K562 (cell line): Measurements from ENCODE around the gene CDC37. TPM values are rescaled to one million over a fixed set of nuclear protein-coding genes. Genes with fewer than 3 reads are reported as not detected.

Source experiments
- ATAC-seq: fragments of 200-7000 bp; cut with Tn5 transposase; 3 replicates; pipeline ENCODE4 v1.9.1; 2020; ENCODE audit warnings: moderate library complexity
- BruUV-seq: library from RNA; stranded (reverse); fragments of 400-500 nt; replicated peaks from 2 replicates; lab custom pipeline; 2021; lab: Mats Ljungman, UMichigan
- CTCF ChIA-PET: fragments of 300-600 bp; formaldehyde crosslinking; extraction: SDS; loops from one replicate; lab custom pipeline; 2021; ENCODE audit warnings: low intra/inter-chr PET ratio; lab: Yijun Ruan, JAX
- POLR2A ChIA-PET: fragments of 300-600, 350-650 bp; sonication (Branson Sonifier 250); formaldehyde crosslinking; extraction: SDS; loops from one replicate; lab custom pipeline; 2021; ENCODE audit warnings: antibody characterized with exemption, inconsistent platforms; lab: Yijun Ruan, JAX
- DNase-seq, 4 experiments: peaks; one replicate each; pipeline versions ENCODE4 v3.0.0 to v3.0.0-alpha.2; 2011 to 2018; ENCODE audit warnings: low spot score in 3 of 4, mixed read lengths in 3 of 4; ENCODE audit errors: extremely low read depth in 1 of 4
- FAIRE-seq: peaks from 2 replicates; lab custom pipeline; 2011; peaks lifted over from hg19 to GRCh38; lab: Jason Lieb, UNC
- H2AFZ ChIP-seq: 2 replicates; pipeline ENCODE4 v1.6.0; 2011; ENCODE audit warnings: low read depth, low read length, control low read depth, inconsistent platforms
- H3K27ac ChIP-seq: fragments of 200-600 bp; 3 replicates; pipeline ENCODE4 v1.8.0; 2011; ENCODE audit warnings: low read depth, mild to moderate bottlenecking, control low read depth, inconsistent platforms, low read length, moderate library complexity, mixed read lengths; ENCODE audit errors: extremely low read depth
- H3K27me3 ChIP-seq, 2 experiments: fragments of 300-600 bp in 1 of 2; 2 replicates in 1 of 2; 3 replicates in 1 of 2; pipeline versions ENCODE4 v1.6.0 to v1.8.0; 2011; ENCODE audit warnings: inconsistent platforms in 2 of 2, low read length in 2 of 2, mild to moderate bottlenecking in 1 of 2, mixed read lengths in 1 of 2, moderate library complexity in 1 of 2; ENCODE audit not compliant: control insufficient read depth in 2 of 2, insufficient read depth in 2 of 2
- H3K36me3 ChIP-seq: fragments of 300-600 bp; 3 replicates; pipeline ENCODE4 v1.8.0; 2011; ENCODE audit warnings: mild to moderate bottlenecking, low read length, inconsistent platforms; ENCODE audit not compliant: control insufficient read depth, insufficient read depth
- H3K4me1 ChIP-seq, 2 experiments: fragments of 200-600 bp in 1 of 2; replicated peaks in 1 of 2; 2 replicates in 1 of 2; 3 replicates in 1 of 2; pipeline versions ENCODE4 v1.5.1 to v1.8.0; 2011; ENCODE audit warnings: inconsistent platforms in 2 of 2, low read length in 2 of 2, mild to moderate bottlenecking in 1 of 2, mixed read lengths in 1 of 2, moderate library complexity in 1 of 2; ENCODE audit not compliant: control insufficient read depth in 2 of 2, insufficient read depth in 2 of 2
- H3K4me2 ChIP-seq: 2 replicates; pipeline ENCODE4 v1.6.1; 2011; ENCODE audit warnings: low read length, control low read depth, inconsistent platforms, mixed read lengths; ENCODE audit not compliant: insufficient read depth
- H3K4me3 ChIP-seq: fragments of 200-600 bp; sonication (generic), shearing (Covaris generic); 2 replicates; pipeline ENCODE4 v1.5.1; 2016; ENCODE audit warnings: control low read depth, inconsistent platforms
- H3K79me2 ChIP-seq: fragments of 200-600 bp; 3 replicates; pipeline ENCODE4 v1.8.0; 2011; ENCODE audit warnings: low read length, inconsistent platforms; ENCODE audit not compliant: control insufficient read depth, insufficient read depth
- H3K9ac ChIP-seq, 2 experiments: 2 replicates each; pipeline versions ENCODE4 v1.6.0 to v1.6.1; 2011; ENCODE audit warnings: low read depth in 2 of 2, low read length in 2 of 2, control low read depth in 1 of 2, inconsistent platforms in 1 of 2, mild to moderate bottlenecking in 1 of 2, mixed read lengths in 1 of 2; ENCODE audit not compliant: insufficient read depth in 1 of 2
- H3K9me1 ChIP-seq: one replicate; pipeline ENCODE4 v1.6.0; 2011; ENCODE audit warnings: inconsistent platforms, mild to moderate bottlenecking, low read length, moderate library complexity; ENCODE audit not compliant: control insufficient read depth, insufficient read depth
- H3K9me3 ChIP-seq: replicated peaks from 2 replicates; pipeline ENCODE4 v1.5.1; 2011; ENCODE audit warnings: low read depth, low read length, inconsistent platforms; ENCODE audit not compliant: control insufficient read depth, insufficient read depth
- H4K20me1 ChIP-seq: replicated peaks from 2 replicates; pipeline ENCODE4 v1.6.1; 2011; ENCODE audit warnings: low read length, inconsistent platforms, mixed read lengths; ENCODE audit not compliant: control insufficient read depth, insufficient read depth
- ARID2 ChIP-seq: fragments of 450-650 bp; IDR thresholded peaks from 2 replicates; pipeline ENCODE4 v1.6.1; 2017; ENCODE audit warnings: antibody characterized with exemption, mild to moderate bottlenecking
- BRCA1 ChIP-seq, 2 experiments: fragments of 450-650 bp in 1 of 2; sonication (generic) in 1 of 2; formaldehyde crosslinking in 1 of 2; IDR thresholded peaks; 2 replicates each; pipeline versions ENCODE4 v1.5.0 to v1.6.1; 2017 to 2020; ENCODE audit warnings: mild to moderate bottlenecking in 1 of 2, missing genetic modification reagents in 1 of 2
- CBFA2T3 ChIP-seq: fragments of 450-650 bp; IDR thresholded peaks from 2 replicates; pipeline ENCODE4 v1.6.1; 2017
- RHOXF2B ChIP-seq: fragments of 250-450 bp; sonication (Bioruptor Pico); conservative IDR thresholded peaks from 2 replicates; pipeline ENCODE4 v1.5.1; 2021
- WGBS: fragments of 100-300 bp; shearing (Covaris generic); methylation state at CpG from one replicate; pipeline ENCODE4 v1.1.6; 2016; ENCODE audit warnings: low coverage, mixed read lengths; ENCODE audit not compliant: insufficient coverage; ENCODE audit errors: missing lambda C conversion rate; 5-methylcytosine and 5-hydroxymethylcytosine counted together
- in situ Hi-C: fragments of 300-500 bp; cut with MboI; formaldehyde crosslinking; loops from 4 replicates; pipeline ENCODE4 v1.15.0; 2018; ENCODE audit warnings: inconsistent platforms, mixed read lengths
- intact Hi-C: fragments of 100-400 bp; cut with micrococcal nuclease; formaldehyde crosslinking; loops from 2 replicates; pipeline ENCODE4 v1.14.2; 2022
- polyA plus RNA-seq, 8 experiments: library from polyadenylated mRNA; depleted of rRNA in 4 of 8; stranded (reverse) in 5 of 8; unstranded in 3 of 8; fragments of >200 nt; fragmentation: Nextera tagmentation in 2 of 8; fragmentation: Illumina TruSeq in 1 of 8; extraction: Ambion mirVana in 2 of 8; extraction: Trizol in 1 of 8; gene quantifications; 2 replicates each; pipeline versions ENCODE4 v1.2.1 to v1.2.3, GENCODE V29; 2011 to 2014; ENCODE audit warnings: inconsistent platforms in 1 of 8, missing spikeins in 1 of 8
- total RNA-seq, 7 experiments: library from RNA; depleted of rRNA in 6 of 7; stranded (reverse); fragments of >200 nt in 6 of 7; fragmentation: Illumina TruSeq in 2 of 7; extraction: Trizol in 2 of 7; gene quantifications; 2 replicates each; pipeline versions ENCODE4 v1.2.1 to v1.2.3, GENCODE V29; 2011 to 2021; ENCODE audit warnings: low replicate concordance in 1 of 7
- TF ChIP-seq, protein P1 (sequence below): fragments of 200-600 bp; sonication (generic); IDR thresholded peaks from one replicate; pipeline ENCODE4 v1.6.1; 2012; ENCODE audit warnings: mild to moderate bottlenecking, low read depth, low read length, inconsistent platforms
- TF ChIP-seq, protein P2 (sequence below): fragments of 450-650 bp; IDR thresholded peaks from 2 replicates; pipeline ENCODE4 v1.6.1; 2016
- TF ChIP-seq, protein P3 (sequence below): sonication (generic); formaldehyde crosslinking; IDR thresholded peaks from 2 replicates; pipeline ENCODE4 v1.8.1; 2023; ENCODE audit warnings: mild to moderate bottlenecking, missing genetic modification reagents

CDC37 gene
- total and polyA plus RNA-seq, 9 of the 15 experiments (the other 6 are each of a cell fraction or from before 2014, with no cell fraction given) = 6.6 to 538 (median 227) TPM

DNA sequence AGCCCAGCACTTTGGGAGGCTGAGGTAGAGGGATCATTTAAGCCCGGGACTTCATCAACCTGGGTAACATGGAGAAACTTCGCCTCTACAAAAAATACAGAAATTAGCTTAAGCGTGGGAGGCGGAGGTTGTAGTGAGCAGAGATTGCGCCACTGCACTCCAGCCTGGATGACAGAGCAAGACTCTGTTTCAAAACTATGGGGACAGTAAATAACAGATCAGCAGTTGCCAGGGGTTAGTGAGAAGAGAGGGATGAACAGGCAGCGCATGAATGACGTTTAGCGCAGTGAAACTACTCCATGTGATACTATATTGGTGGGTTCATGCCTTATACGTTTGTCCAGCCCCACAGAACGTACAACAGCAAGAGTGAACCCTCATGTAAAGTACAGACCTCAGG is 56.8 kb downstream of the CDC37 start:
- Histone ChIP-seq H3K4me3 (no peak overlapping the region), H3K27me3 (no peaks in the 10 kb centered on the region), H3K9me3 (no peaks in the 10 kb centered on the region), H2AFZ (peak overlapping the region; percentile 59; the same call in 1 of the 2 replicates), H3K9me1 (no peaks in the 10 kb centered on the region), H3K27ac (peak overlapping the region; percentile 45; the same call in 2 of the 3 replicates), H4K20me1 (no peaks in the 10 kb centered on the region), H3K9ac (no peak overlapping the region), H3K4me1 (peaks cover 0 to 8% of the 10 kb centered on the region in 2 experiments; a peak in 2 of 5 replicates), H3K4me2 (peak overlapping the region; percentile 51; the same call in 1 of the 2 replicates), H3K36me3 (peaks cover 16% of the 10 kb centered on the region; the same call in 2 of the 3 replicates), H3K79me2 (no peaks in the 10 kb centered on the region)
- WGBS = 4% methylated on average over 10 of the region's 10 CpGs
- peak; percentile 91 for ATAC-seq
- peak; percentile 67 for FAIRE-seq
- intact Hi-C loops (no loop called here), in situ Hi-C loops (no loop called here)
- DNase-seq = peak in 1 of 4 experiments; percentile 49
- no TSS peak for BruUV-seq
- POLR2A ChIA-PET = interaction anchor here (0.7 to 3.4 kb wide), 2 partner anchors 12 to 380 kb away, joined by 3 to 29 read pairs; partner anchors contain the start of gene RAVER1
- CTCF ChIA-PET = no interaction called here
- TF ChIP-seq ARID2 (no peak), CBFA2T3 (0 out of 2 replicates have a peak, but pooled peaks have one; percentile 28), BRCA1 (IDR thresholded peaks at IDR 0.05) (no peak), BRCA1 (CRISPR knock-in tag; IDR thresholded peaks at IDR 0.05) (no peak), RHOXF2B (CRISPR knock-in tag) (no peak)
- TF ChIP-seq, protein P1, sequence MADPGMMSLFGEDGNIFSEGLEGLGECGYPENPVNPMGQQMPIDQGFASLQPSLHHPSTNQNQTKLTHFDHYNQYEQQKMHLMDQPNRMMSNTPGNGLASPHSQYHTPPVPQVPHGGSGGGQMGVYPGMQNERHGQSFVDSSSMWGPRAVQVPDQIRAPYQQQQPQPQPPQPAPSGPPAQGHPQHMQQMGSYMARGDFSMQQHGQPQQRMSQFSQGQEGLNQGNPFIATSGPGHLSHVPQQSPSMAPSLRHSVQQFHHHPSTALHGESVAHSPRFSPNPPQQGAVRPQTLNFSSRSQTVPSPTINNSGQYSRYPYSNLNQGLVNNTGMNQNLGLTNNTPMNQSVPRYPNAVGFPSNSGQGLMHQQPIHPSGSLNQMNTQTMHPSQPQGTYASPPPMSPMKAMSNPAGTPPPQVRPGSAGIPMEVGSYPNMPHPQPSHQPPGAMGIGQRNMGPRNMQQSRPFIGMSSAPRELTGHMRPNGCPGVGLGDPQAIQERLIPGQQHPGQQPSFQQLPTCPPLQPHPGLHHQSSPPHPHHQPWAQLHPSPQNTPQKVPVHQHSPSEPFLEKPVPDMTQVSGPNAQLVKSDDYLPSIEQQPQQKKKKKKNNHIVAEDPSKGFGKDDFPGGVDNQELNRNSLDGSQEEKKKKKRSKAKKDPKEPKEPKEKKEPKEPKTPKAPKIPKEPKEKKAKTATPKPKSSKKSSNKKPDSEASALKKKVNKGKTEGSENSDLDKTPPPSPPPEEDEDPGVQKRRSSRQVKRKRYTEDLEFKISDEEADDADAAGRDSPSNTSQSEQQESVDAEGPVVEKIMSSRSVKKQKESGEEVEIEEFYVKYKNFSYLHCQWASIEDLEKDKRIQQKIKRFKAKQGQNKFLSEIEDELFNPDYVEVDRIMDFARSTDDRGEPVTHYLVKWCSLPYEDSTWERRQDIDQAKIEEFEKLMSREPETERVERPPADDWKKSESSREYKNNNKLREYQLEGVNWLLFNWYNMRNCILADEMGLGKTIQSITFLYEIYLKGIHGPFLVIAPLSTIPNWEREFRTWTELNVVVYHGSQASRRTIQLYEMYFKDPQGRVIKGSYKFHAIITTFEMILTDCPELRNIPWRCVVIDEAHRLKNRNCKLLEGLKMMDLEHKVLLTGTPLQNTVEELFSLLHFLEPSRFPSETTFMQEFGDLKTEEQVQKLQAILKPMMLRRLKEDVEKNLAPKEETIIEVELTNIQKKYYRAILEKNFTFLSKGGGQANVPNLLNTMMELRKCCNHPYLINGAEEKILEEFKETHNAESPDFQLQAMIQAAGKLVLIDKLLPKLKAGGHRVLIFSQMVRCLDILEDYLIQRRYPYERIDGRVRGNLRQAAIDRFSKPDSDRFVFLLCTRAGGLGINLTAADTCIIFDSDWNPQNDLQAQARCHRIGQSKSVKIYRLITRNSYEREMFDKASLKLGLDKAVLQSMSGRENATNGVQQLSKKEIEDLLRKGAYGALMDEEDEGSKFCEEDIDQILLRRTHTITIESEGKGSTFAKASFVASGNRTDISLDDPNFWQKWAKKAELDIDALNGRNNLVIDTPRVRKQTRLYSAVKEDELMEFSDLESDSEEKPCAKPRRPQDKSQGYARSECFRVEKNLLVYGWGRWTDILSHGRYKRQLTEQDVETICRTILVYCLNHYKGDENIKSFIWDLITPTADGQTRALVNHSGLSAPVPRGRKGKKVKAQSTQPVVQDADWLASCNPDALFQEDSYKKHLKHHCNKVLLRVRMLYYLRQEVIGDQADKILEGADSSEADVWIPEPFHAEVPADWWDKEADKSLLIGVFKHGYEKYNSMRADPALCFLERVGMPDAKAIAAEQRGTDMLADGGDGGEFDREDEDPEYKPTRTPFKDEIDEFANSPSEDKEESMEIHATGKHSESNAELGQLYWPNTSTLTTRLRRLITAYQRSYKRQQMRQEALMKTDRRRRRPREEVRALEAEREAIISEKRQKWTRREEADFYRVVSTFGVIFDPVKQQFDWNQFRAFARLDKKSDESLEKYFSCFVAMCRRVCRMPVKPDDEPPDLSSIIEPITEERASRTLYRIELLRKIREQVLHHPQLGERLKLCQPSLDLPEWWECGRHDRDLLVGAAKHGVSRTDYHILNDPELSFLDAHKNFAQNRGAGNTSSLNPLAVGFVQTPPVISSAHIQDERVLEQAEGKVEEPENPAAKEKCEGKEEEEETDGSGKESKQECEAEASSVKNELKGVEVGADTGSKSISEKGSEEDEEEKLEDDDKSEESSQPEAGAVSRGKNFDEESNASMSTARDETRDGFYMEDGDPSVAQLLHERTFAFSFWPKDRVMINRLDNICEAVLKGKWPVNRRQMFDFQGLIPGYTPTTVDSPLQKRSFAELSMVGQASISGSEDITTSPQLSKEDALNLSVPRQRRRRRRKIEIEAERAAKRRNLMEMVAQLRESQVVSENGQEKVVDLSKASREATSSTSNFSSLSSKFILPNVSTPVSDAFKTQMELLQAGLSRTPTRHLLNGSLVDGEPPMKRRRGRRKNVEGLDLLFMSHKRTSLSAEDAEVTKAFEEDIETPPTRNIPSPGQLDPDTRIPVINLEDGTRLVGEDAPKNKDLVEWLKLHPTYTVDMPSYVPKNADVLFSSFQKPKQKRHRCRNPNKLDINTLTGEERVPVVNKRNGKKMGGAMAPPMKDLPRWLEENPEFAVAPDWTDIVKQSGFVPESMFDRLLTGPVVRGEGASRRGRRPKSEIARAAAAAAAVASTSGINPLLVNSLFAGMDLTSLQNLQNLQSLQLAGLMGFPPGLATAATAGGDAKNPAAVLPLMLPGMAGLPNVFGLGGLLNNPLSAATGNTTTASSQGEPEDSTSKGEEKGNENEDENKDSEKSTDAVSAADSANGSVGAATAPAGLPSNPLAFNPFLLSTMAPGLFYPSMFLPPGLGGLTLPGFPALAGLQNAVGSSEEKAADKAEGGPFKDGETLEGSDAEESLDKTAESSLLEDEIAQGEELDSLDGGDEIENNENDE = no peak
- TF ChIP-seq, protein P2, sequence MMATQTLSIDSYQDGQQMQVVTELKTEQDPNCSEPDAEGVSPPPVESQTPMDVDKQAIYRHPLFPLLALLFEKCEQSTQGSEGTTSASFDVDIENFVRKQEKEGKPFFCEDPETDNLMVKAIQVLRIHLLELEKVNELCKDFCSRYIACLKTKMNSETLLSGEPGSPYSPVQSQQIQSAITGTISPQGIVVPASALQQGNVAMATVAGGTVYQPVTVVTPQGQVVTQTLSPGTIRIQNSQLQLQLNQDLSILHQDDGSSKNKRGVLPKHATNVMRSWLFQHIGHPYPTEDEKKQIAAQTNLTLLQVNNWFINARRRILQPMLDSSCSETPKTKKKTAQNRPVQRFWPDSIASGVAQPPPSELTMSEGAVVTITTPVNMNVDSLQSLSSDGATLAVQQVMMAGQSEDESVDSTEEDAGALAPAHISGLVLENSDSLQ = peak; percentile 78
- TF ChIP-seq, protein P3, sequence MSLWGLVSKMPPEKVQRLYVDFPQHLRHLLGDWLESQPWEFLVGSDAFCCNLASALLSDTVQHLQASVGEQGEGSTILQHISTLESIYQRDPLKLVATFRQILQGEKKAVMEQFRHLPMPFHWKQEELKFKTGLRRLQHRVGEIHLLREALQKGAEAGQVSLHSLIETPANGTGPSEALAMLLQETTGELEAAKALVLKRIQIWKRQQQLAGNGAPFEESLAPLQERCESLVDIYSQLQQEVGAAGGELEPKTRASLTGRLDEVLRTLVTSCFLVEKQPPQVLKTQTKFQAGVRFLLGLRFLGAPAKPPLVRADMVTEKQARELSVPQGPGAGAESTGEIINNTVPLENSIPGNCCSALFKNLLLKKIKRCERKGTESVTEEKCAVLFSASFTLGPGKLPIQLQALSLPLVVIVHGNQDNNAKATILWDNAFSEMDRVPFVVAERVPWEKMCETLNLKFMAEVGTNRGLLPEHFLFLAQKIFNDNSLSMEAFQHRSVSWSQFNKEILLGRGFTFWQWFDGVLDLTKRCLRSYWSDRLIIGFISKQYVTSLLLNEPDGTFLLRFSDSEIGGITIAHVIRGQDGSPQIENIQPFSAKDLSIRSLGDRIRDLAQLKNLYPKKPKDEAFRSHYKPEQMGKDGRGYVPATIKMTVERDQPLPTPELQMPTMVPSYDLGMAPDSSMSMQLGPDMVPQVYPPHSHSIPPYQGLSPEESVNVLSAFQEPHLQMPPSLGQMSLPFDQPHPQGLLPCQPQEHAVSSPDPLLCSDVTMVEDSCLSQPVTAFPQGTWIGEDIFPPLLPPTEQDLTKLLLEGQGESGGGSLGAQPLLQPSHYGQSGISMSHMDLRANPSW = no peak
